Kidney epithelial cell (primary cell): ENCODE data around the gene MRPL49. TPM values are rescaled to one million over a fixed set of nuclear protein-coding genes. Genes with fewer than 3 reads are reported as not detected.

ENCODE experiments used
- DNase-seq: peaks from one replicate; pipeline ENCODE4 v3.0.0-alpha.2; 2010; ENCODE audit warnings: low read depth
- H3K27me3 ChIP-seq: 2 replicates; pipeline ENCODE4 v1.6.0; 2011; ENCODE audit warnings: low read length; ENCODE audit not compliant: control insufficient read depth, insufficient read depth
- H3K36me3 ChIP-seq: 2 replicates; pipeline ENCODE4 v1.5.1; 2011; ENCODE audit warnings: low read length; ENCODE audit not compliant: control insufficient read depth, insufficient read depth
- H3K4me3 ChIP-seq: 2 replicates; pipeline ENCODE4 v1.5.1; 2011; ENCODE audit warnings: low read depth, mild to moderate bottlenecking, control low read depth, low read length
- total RNA-seq: library from RNA; depleted of rRNA; stranded (reverse); fragments of >200 nt; gene quantifications from 2 replicates; pipeline ENCODE4 v1.2.3, GENCODE V29; 2015
- TF ChIP-seq, protein P1 (sequence below): IDR thresholded peaks from 2 replicates; pipeline ENCODE4 v1.5.1; 2011; ENCODE audit warnings: mild to moderate bottlenecking, moderate library complexity, low read length, control low read depth, inconsistent platforms; ENCODE audit not compliant: insufficient read depth, poor library complexity, severe bottlenecking

MRPL49 gene
- total RNA-seq, 1 donor from 2014 or later, result 67.6 TPM

DNA sequence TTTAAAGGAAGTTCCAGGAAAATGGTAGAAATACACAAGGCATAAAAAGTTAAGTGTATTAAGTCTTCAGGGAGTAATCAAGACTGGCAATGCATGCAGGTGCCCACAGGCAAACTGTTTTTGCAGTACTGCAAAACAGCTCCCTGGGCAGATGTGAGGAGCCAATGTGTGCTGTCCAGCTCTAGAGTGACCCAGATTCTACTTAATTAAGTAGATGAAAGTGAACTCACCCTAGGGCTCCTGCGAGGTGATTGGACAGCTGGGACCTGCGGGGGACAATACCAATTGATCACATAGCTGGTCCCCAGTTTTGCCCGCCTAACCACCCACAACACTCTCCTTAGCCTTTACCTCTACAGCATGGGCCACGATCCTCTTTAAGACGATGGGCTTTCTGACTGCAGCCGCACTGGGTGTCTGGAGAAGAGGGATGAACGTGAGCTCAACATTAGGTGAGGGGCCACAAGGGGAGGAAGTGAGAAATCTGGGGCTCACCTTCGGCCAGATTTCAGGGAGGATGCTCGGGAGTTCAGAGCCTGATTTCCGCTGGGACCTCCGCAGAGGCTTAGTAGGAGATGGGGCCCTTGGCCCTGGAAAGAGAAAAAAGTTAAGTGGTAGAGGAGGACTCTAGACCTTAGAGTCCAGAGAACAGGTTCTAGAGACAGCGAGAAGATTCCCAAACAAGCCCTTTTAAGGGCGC is 38.8 kb upstream of the MRPL49 start:
- Histone ChIP-seq H3K36me3 (peaks cover 1% of the 10 kb centered on the region), H3K4me3 (peak overlapping the region; percentile 76), H3K27me3 (no peaks in the 10 kb centered on the region)
- TF ChIP-seq, protein P1, sequence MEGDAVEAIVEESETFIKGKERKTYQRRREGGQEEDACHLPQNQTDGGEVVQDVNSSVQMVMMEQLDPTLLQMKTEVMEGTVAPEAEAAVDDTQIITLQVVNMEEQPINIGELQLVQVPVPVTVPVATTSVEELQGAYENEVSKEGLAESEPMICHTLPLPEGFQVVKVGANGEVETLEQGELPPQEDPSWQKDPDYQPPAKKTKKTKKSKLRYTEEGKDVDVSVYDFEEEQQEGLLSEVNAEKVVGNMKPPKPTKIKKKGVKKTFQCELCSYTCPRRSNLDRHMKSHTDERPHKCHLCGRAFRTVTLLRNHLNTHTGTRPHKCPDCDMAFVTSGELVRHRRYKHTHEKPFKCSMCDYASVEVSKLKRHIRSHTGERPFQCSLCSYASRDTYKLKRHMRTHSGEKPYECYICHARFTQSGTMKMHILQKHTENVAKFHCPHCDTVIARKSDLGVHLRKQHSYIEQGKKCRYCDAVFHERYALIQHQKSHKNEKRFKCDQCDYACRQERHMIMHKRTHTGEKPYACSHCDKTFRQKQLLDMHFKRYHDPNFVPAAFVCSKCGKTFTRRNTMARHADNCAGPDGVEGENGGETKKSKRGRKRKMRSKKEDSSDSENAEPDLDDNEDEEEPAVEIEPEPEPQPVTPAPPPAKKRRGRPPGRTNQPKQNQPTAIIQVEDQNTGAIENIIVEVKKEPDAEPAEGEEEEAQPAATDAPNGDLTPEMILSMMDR, result no peak
- DNase-seq, result no peak

DNA sequence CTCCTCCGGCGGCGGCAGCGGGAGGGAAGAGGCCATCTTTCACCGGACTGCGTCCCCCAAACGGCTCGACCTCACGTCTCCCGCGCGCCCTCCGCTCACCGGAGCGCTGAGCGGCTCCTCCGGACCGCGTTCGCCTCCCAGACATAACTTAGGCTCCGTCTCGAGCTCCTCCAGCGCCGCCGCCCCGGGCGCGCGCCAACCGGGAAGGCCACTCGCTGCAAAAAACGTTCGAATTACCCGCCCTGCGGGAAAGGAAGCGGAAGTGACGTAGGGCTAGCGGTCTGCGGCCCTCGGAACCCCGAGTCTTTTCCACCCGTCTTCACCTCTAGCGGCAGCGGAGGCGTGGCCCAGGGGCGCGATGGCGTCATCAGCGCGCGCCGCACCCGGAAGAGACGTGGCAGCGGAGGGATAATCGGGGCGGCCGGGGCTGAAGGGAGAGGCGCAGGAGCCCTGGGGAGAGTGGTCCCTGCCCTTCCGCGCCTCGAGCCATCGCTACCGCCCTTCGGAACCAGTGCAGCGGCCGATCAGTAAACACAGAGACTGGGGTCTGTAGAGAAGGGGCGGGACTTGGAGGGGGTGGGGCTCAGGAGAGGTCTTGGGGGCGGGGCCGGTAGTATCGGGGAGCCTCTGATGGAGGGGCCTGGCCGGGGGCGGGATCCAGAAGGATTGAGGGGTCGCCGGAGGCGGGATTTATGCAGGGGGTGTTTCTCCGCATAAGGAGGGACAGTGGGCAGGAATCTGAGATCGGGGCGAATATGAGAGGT is 38.1 kb upstream of the MRPL49 start, which contains the start of the genes CDCA5 and ZFPL1:
Gene CDCA5, minus strand, starts transcription at position 207 of the 764 bp plus-strand sequence. Its CDS starts 62 bp downstream, at position 145.
Gene ZFPL1, plus strand, starts transcription at position 389 of the 764 bp plus-strand sequence. CDS start 477 bp downstream, outside the sequence.
- TF ChIP-seq, protein P1, result no peak
- peak within 1 kb of the TSS; percentile 76 for H3K4me3 ChIP-seq
- DNase-seq, result peak; percentile 73
- H3K36me3 ChIP-seq, result peaks cover 1% of the 10 kb centered on the region
- H3K27me3 ChIP-seq, result no peaks in the 10 kb centered on the region

DNA sequence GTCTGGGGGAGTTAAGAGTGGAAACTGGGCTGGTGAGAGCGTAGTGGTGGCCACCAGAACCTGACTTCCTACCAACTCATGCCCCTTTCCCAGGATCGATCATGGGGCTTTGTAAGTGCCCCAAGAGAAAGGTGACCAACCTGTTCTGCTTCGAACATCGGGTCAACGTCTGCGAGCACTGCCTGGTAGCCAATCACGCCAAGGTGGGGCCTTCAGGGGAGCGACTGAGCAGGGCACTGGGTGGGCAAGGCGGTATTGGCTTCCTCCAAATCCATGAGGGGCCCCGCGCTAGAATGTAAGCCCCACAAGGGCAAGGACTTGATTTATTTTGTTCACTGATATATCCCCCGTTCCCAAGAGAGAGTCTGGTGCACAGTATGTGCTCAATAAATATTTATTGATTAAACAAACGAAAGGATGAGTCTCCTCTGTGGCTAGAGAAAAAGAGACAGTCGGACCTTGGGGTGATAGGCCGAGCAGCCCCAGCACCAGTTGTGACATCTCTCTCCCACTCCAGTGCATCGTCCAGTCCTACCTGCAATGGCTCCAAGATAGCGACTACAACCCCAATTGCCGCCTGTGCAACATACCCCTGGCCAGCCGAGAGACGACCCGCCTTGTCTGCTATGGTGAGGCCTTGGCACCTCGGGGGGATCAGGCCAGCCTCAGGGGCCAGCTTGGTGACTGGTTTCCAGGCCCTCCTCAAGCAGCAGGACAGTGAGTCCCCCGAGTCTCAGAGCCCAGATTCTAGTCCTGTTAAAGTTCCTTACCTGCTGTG is 37.3 kb upstream of the MRPL49 start:
- TF ChIP-seq, protein P1, result no peak
- peaks cover 1% of the 10 kb centered on the region for H3K36me3 ChIP-seq

DNA sequence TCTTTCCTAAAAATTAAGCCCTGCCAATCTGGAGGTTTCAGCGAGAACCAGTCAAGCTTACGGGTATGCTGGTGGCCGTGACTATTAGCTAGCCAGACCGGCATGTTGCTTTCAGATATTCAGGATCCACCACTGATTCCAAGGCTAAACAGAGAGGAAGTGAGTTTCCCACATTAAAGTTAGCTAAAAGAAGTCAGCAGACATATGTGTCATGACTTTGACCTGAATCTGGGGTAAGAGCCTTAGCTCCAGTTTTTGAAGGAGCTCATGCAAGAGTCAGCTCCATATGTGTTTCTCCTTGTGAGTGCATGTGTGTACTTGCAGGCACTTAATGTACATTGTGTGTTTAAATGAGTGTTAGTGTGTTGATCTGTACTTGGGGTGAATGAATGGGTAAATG is 36.7 kb upstream of the MRPL49 start:
- Histone ChIP-seq H3K36me3 (peaks cover 1% of the 10 kb centered on the region), H3K4me3 (no peak overlapping the region), H3K27me3 (no peaks in the 10 kb centered on the region)
- no peak for DNase-seq
- TF ChIP-seq, protein P1, result no peak

More for the DNA sequence above, 37.3 kb upstream of the MRPL49 start:
- Histone ChIP-seq H3K27me3 (no peaks in the 10 kb centered on the region), H3K4me3 (peak overlapping the region; percentile 76)
- DNase-seq, result no peak

DNA sequence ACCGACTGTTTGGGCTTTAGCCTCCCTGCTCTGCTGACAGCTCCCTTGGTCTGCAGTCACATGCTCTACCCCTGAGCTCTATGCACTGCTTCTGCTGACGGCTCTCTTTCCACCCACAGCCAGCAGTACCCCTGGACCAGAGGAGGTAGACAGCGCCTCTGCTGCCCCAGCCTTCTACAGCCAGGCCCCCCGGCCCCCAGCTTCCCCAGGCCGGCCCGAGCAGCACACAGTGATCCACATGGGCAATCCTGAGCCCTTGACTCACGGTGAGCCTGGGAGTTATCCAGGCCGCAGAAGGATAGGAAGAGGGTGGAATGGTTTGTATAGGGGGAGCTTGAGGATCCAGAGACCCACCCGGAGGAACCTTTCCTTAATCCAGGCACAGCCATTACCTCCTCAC is 35.3 kb upstream of the MRPL49 start:
- TF ChIP-seq, protein P1, result no peak
- no peaks in the 10 kb centered on the region for H3K36me3 ChIP-seq
- H3K4me3 ChIP-seq, result no peak overlapping the region
- H3K27me3 ChIP-seq, result no peaks in the 10 kb centered on the region
- no peak for DNase-seq
